Bronchial epithelial cell (primary cell): ENCODE results near the gene CCDC149. TPM values are rescaled to one million over a fixed set of nuclear protein-coding genes. Genes with fewer than 3 reads are reported as not detected.

Experiments
- DNase-seq: peaks from one replicate; pipeline ENCODE4 v3.0.0-alpha.2; 2010; ENCODE audit warnings: low read depth
- FAIRE-seq: peaks from 2 replicates; lab custom pipeline; 2011; peaks lifted over from hg19 to GRCh38; lab: Jason Lieb, UNC
- H3K27me3 ChIP-seq: 2 replicates; pipeline ENCODE4 v1.5.1; 2011; ENCODE audit warnings: low read length; ENCODE audit not compliant: control insufficient read depth, insufficient read depth
- H3K36me3 ChIP-seq: 2 replicates; pipeline ENCODE4 v1.5.1; 2011; ENCODE audit warnings: low read length; ENCODE audit not compliant: control insufficient read depth, insufficient read depth
- H3K4me3 ChIP-seq: 2 replicates; pipeline ENCODE4 v1.5.1; 2011; ENCODE audit warnings: mild to moderate bottlenecking, low read depth, low read length, control low read depth
- total RNA-seq: library from RNA; depleted of rRNA; stranded (reverse); fragments of >200 nt; gene quantifications from 2 replicates; pipeline ENCODE4 v1.2.1, GENCODE V29; 2014
- TF ChIP-seq, protein P1 (sequence below): IDR thresholded peaks from 2 replicates; pipeline ENCODE4 v1.5.1; 2011; ENCODE audit warnings: mild to moderate bottlenecking, moderate library complexity, low read length, control low read depth, inconsistent platforms; ENCODE audit not compliant: insufficient read depth, severe bottlenecking

CCDC149 gene
- total RNA-seq, 1 donor from 2014 or later, result 4.2 TPM

GRCh38 chr4:24892778-24893177, 20.1 kb downstream of the CCDC149 start:
- FAIRE-seq, result no peak
- H3K36me3 ChIP-seq, result no peaks in the 10 kb centered on the region
- TF ChIP-seq, protein P1, sequence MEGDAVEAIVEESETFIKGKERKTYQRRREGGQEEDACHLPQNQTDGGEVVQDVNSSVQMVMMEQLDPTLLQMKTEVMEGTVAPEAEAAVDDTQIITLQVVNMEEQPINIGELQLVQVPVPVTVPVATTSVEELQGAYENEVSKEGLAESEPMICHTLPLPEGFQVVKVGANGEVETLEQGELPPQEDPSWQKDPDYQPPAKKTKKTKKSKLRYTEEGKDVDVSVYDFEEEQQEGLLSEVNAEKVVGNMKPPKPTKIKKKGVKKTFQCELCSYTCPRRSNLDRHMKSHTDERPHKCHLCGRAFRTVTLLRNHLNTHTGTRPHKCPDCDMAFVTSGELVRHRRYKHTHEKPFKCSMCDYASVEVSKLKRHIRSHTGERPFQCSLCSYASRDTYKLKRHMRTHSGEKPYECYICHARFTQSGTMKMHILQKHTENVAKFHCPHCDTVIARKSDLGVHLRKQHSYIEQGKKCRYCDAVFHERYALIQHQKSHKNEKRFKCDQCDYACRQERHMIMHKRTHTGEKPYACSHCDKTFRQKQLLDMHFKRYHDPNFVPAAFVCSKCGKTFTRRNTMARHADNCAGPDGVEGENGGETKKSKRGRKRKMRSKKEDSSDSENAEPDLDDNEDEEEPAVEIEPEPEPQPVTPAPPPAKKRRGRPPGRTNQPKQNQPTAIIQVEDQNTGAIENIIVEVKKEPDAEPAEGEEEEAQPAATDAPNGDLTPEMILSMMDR, result no peak

GRCh38 chr4:24892278-24892677, 20.6 kb downstream of the CCDC149 start:
- TF ChIP-seq, protein P1, result no peak
- no peaks in the 10 kb centered on the region for H3K36me3 ChIP-seq
- FAIRE-seq (no peak), DNase-seq (no peak)
- no peaks in the 10 kb centered on the region for H3K27me3 ChIP-seq
- H3K4me3 ChIP-seq, result no peak overlapping the region

More at GRCh38 chr4:24892778-24893177, 20.1 kb downstream of the CCDC149 start:
- no peak for DNase-seq
- Histone ChIP-seq H3K27me3 (no peaks in the 10 kb centered on the region), H3K4me3 (no peak overlapping the region)

- Histone ChIP-seq H3K4me3 (no peak overlapping the region), H3K27me3 (no peaks in the 10 kb centered on the region), H3K36me3 (no peaks in the 10 kb centered on the region)
- FAIRE-seq (no peak), DNase-seq (no peak)
- TF ChIP-seq, protein P1, result no peak
Measured at GRCh38 chr4:24890561-24891126, 22.2 kb downstream of the CCDC149 start.

DNA sequence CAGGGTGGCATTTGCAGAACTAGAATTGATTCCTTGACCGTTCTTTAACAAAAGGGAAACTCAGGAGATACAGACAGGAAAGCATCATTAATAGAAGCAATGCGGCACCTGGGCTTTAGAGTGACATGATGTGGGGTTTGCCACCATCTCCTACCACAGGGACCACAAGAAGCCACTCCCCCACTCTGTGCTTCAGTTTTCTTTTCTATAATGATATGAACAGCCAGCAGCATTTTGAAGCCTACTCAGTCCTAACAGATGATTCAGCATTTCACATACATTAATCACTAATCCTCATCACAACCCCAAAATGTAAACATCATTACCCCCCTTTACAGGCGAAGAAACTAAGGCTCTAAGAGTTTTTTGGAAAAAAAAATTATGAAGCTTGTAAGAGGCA, 22.9 kb downstream of the CCDC149 start:
- FAIRE-seq, result no peak
- H3K4me3 ChIP-seq, result no peak overlapping the region
- no peaks in the 10 kb centered on the region for H3K36me3 ChIP-seq
- no peaks in the 10 kb centered on the region for H3K27me3 ChIP-seq
- DNase-seq, result peak; percentile 65
- TF ChIP-seq, protein P1, result no peak

DNA sequence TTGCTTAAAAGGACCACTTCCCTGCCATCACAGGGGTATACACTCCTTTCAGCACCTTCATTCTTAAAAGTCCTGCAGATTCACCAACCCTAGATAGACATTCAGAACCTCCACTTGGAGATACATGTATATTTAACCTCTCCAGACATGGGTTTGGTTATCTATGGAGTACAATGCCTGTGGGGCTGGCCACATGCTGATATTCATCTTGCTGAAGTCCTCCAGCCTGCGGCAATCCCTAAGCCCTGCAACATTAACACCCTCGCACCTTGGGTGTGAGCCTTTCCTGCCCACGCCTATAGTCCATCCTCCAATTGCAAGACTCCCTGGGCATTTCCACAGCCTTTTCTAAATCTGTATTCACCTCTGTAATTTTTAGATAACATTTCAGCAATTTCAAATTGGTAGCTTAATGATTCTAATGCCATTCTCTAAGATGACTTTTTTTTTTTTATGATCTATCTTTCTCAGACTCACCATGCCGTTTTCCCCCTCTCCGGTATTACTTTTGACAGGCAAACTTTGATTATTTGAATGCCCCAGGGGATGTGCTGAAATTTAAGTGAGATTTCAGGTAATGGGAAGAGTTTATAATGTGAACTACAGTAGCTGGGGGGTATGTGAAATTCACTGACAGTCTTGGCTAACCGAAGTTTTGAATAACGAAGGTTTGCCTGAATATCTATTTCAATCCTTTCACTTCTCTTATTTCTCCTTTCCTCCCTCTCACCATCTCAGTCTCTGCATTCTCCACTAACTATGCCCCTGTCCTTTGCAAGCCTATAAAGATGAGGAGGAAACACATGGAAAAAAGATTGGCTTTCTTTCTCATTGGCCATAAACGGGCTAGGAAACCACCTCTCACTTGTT, 24.1 kb downstream of the CCDC149 start:
- FAIRE-seq (no peak), DNase-seq (no peak)
- Histone ChIP-seq H3K36me3 (no peaks in the 10 kb centered on the region), H3K4me3 (no peak overlapping the region), H3K27me3 (no peaks in the 10 kb centered on the region)
- TF ChIP-seq, protein P1, result no peak
